IMR-90 (cell line): ENCODE results near the gene RMC1. TPM values are rescaled to one million over a fixed set of nuclear protein-coding genes. Genes with fewer than 3 reads are reported as not detected.

Experiments
- ATAC-seq: fragments of 200-7000 bp; cut with Tn5 transposase; 2 replicates; pipeline ENCODE4 v1.9.1; 2020; ENCODE audit warnings: low read depth, mild to moderate bottlenecking, moderate library complexity
- BruUV-seq: library from RNA; stranded (reverse); fragments of 400-500 nt; replicated peaks from 2 replicates; lab custom pipeline; 2021; lab: Mats Ljungman, UMichigan
- CTCF ChIA-PET: fragments of 300-600 bp; formaldehyde crosslinking; extraction: SDS; loops from one replicate; lab custom pipeline; 2021; ENCODE audit warnings: antibody characterized with exemption; lab: Yijun Ruan, JAX
- POLR2A ChIA-PET: fragments of 300-600 bp; sonication (Branson Sonifier 250); formaldehyde crosslinking; loops from one replicate; lab custom pipeline; 2022; ENCODE audit warnings: antibody characterized with exemption; ENCODE audit not compliant: unreplicated experiment; lab: Charles Lee
- DNase-seq: peaks from one replicate; pipeline ENCODE4 v3.0.0; 2013
- H2AFZ ChIP-seq: replicated peaks from 2 replicates; pipeline ENCODE3; 2013; ENCODE audit warnings: low read length, mild to moderate bottlenecking; ENCODE audit not compliant: poor library complexity
- H2AK5ac ChIP-seq: 2 replicates; pipeline ENCODE4 v1.6.1; 2013; ENCODE audit warnings: low read depth, low read length, inconsistent platforms
- H2AK9ac ChIP-seq: replicated peaks from 2 replicates; pipeline ENCODE3; 2013; ENCODE audit warnings: mild to moderate bottlenecking, low read depth, low read length, moderate library complexity; ENCODE audit not compliant: poor library complexity
- H2BK120ac ChIP-seq: 2 replicates; pipeline ENCODE4 v1.6.1; 2013; ENCODE audit warnings: low read depth, low read length, inconsistent platforms
- H2BK15ac ChIP-seq: 3 replicates; pipeline ENCODE4 v1.6.1; 2013; ENCODE audit warnings: low read depth, low read length, inconsistent platforms
- H2BK20ac ChIP-seq: 2 replicates; pipeline ENCODE4 v1.6.1; 2013; ENCODE audit warnings: low read depth, mild to moderate bottlenecking, inconsistent platforms, low read length, moderate library complexity
- H2BK5ac ChIP-seq: 2 replicates; pipeline ENCODE4 v1.6.1; 2013; ENCODE audit warnings: mild to moderate bottlenecking, low read depth, low read length, inconsistent platforms; ENCODE audit not compliant: poor library complexity, severe bottlenecking
- H3K14ac ChIP-seq: replicated peaks from 2 replicates; pipeline ENCODE4 v1.6.1; 2013; ENCODE audit warnings: low read depth, low read length, inconsistent platforms
- H3K18ac ChIP-seq: 2 replicates; pipeline ENCODE4 v1.6.1; 2013; ENCODE audit warnings: low read depth, low read length, control low read depth
- H3K23ac ChIP-seq: 2 replicates; pipeline ENCODE4 v1.6.1; 2013; ENCODE audit warnings: low read depth, low read length, inconsistent platforms
- H3K27ac ChIP-seq: 2 replicates; pipeline ENCODE4 v1.5.1; 2013; ENCODE audit warnings: mild to moderate bottlenecking, control low read depth, low read length; ENCODE audit not compliant: insufficient read depth
- H3K27me3 ChIP-seq: 2 replicates; pipeline ENCODE4 v1.6.1; 2013; ENCODE audit warnings: low read length; ENCODE audit not compliant: control insufficient read depth, insufficient read depth
- H3K36me3 ChIP-seq: 2 replicates; pipeline ENCODE4 v1.6.1; 2013; ENCODE audit warnings: low read length, mixed read lengths; ENCODE audit not compliant: control insufficient read depth, insufficient read depth
- H3K4ac ChIP-seq: 2 replicates; pipeline ENCODE4 v1.6.1; 2013; ENCODE audit warnings: low read depth, low read length, inconsistent platforms
- H3K4me1 ChIP-seq: 2 replicates; pipeline ENCODE4 v1.6.1; 2013; ENCODE audit warnings: low read length, mixed read lengths; ENCODE audit not compliant: control insufficient read depth, insufficient read depth
- H3K4me2 ChIP-seq: 2 replicates; pipeline ENCODE4 v1.6.1; 2013; ENCODE audit warnings: low read depth, mild to moderate bottlenecking, control low read depth, low read length, moderate library complexity
- H3K4me3 ChIP-seq: 2 replicates; pipeline ENCODE4 v1.5.1; 2013; ENCODE audit warnings: low read depth, mild to moderate bottlenecking, control low read depth, low read length, moderate library complexity; ENCODE audit not compliant: insufficient read depth
- H3K56ac ChIP-seq: 2 replicates; pipeline ENCODE4 v1.6.1; 2013; ENCODE audit warnings: low read length, inconsistent platforms; ENCODE audit not compliant: insufficient read depth; ENCODE audit errors: extremely low read depth
- H3K79me1 ChIP-seq, 2 experiments: 2 replicates each; pipeline ENCODE4 v1.6.1; 2013; ENCODE audit warnings: low read length in 2 of 2, inconsistent platforms in 1 of 2, low read depth in 1 of 2
- H3K9ac ChIP-seq: 2 replicates; pipeline ENCODE4 v1.6.1; 2013; ENCODE audit warnings: low read depth, low read length, control low read depth
- H3K9me1 ChIP-seq: 2 replicates; pipeline ENCODE4 v1.6.1; 2013; ENCODE audit warnings: low read length, inconsistent platforms; ENCODE audit not compliant: insufficient read depth
- H3K9me3 ChIP-seq: 2 replicates; pipeline ENCODE4 v1.6.1; 2013; ENCODE audit warnings: low read length; ENCODE audit not compliant: control insufficient read depth, insufficient read depth
- H4K20me1 ChIP-seq: 2 replicates; pipeline ENCODE4 v1.6.1; 2013; ENCODE audit warnings: low read length, inconsistent platforms; ENCODE audit not compliant: insufficient read depth
- H4K5ac ChIP-seq: 2 replicates; pipeline ENCODE4 v1.6.1; 2013; ENCODE audit warnings: mild to moderate bottlenecking, low read depth, low read length, control low read depth
- H4K8ac ChIP-seq, 2 experiments: 2 replicates each; pipeline ENCODE4 v1.6.1; 2013; ENCODE audit warnings: low read depth in 2 of 2, low read length in 2 of 2, control low read depth in 1 of 2, inconsistent platforms in 1 of 2
- H4K91ac ChIP-seq: 2 replicates; pipeline ENCODE4 v1.6.1; 2013; ENCODE audit warnings: low read depth, low read length, inconsistent platforms; ENCODE audit not compliant: insufficient read depth
- BHLHE40 ChIP-seq: fragments of 150-350 bp; IDR thresholded peaks from 2 replicates; pipeline ENCODE4 v1.6.1; 2016; ENCODE audit warnings: mild to moderate bottlenecking, low read depth, low read length
- CEBPB ChIP-seq: IDR thresholded peaks from 2 replicates; pipeline ENCODE4 v1.6.1; 2012; ENCODE audit warnings: low read depth, low read length, improper control_type of control experiment
- CHD1 ChIP-seq: IDR thresholded peaks from 2 replicates; pipeline ENCODE4 v1.6.1; 2012; ENCODE audit warnings: low read depth, low read length, improper control_type of control experiment
- FOS ChIP-seq: fragments of 150-350 bp; IDR thresholded peaks from 2 replicates; pipeline ENCODE4 v1.6.1; 2016; ENCODE audit warnings: low read depth, low read length
- MAFK ChIP-seq: IDR thresholded peaks from 2 replicates; pipeline ENCODE4 v1.6.1; 2012; ENCODE audit warnings: low read depth, low read length, improper control_type of control experiment
- MAZ ChIP-seq: IDR thresholded peaks from 2 replicates; pipeline ENCODE4 v1.6.1; 2012; ENCODE audit warnings: low read depth, mild to moderate bottlenecking, low read length, improper control_type of control experiment, moderate library complexity, borderline replicate concordance
- MXI1 ChIP-seq: IDR thresholded peaks from 2 replicates; pipeline ENCODE4 v1.6.1; 2012; ENCODE audit warnings: low read depth, mild to moderate bottlenecking, low read length, moderate library complexity, borderline replicate concordance
- NFE2L2 ChIP-seq: fragments of 150-350 bp; IDR thresholded peaks from 2 replicates; pipeline ENCODE4 v1.6.1; 2016; ENCODE audit warnings: low read depth, mild to moderate bottlenecking, low read length
- POLR2A ChIP-seq: IDR thresholded peaks from 2 replicates; pipeline ENCODE4 v1.6.1; 2012; ENCODE audit warnings: mild to moderate bottlenecking, low read depth, low read length
- RAD21 ChIP-seq: IDR thresholded peaks from 2 replicates; pipeline ENCODE4 v1.6.1; 2012; ENCODE audit warnings: low read length, improper control_type of control experiment
- RCOR1 ChIP-seq: IDR thresholded peaks from 2 replicates; pipeline ENCODE4 v1.6.1; 2012; ENCODE audit warnings: mild to moderate bottlenecking, low read length, improper control_type of control experiment; ENCODE audit not compliant: insufficient replicate concordance
- RFX5 ChIP-seq: IDR thresholded peaks from 2 replicates; pipeline ENCODE4 v1.8.0; 2012; ENCODE audit warnings: low read depth, mild to moderate bottlenecking, low read length, moderate library complexity
- SMC3 ChIP-seq: fragments of 150-350 bp; IDR thresholded peaks from 2 replicates; pipeline ENCODE4 v1.6.1; 2016; ENCODE audit warnings: low read depth, mild to moderate bottlenecking, antibody characterized with exemption, low read length, moderate library complexity
- WGBS, 2 experiments: methylation state at CpG; one replicate each; pipeline versions ENCODE4 v1.1.5 to v1.1.7; 2013; ENCODE audit warnings: missing lambda C conversion rate in 2 of 2; ENCODE audit not compliant: insufficient read length in 1 of 2; ENCODE audit errors: extremely low coverage in 2 of 2; 5-methylcytosine and 5-hydroxymethylcytosine counted together
- dilution Hi-C: fragments of 300-500 bp; cut with HindIII; formaldehyde crosslinking; loops from one replicate; pipeline ENCODE4 v1.14.3; 2018; ENCODE audit warnings: low sequenced_read_pairs; ENCODE audit not compliant: unreplicated experiment
- in situ Hi-C: fragments of 300-500 bp; cut with MboI; formaldehyde crosslinking; loops from 3 replicates; pipeline ENCODE4 v1.14.3; 2019; ENCODE audit warnings: low sequenced_read_pairs, inconsistent platforms, mixed read lengths
- intact Hi-C: fragments of 100-400 bp; cut with micrococcal nuclease; formaldehyde crosslinking; loops from 2 replicates; pipeline ENCODE4 v1.10.0; 2022
- polyA plus RNA-seq, 3 experiments: library from polyadenylated mRNA; depleted of rRNA; stranded (reverse); fragments of >200 nt; gene quantifications; 2 replicates each; pipeline ENCODE4 v1.2.3, GENCODE V29; 2012; ENCODE audit warnings: low replicate concordance in 1 of 3
- total RNA-seq: library from RNA; depleted of rRNA; stranded (reverse); fragments of >200 nt; gene quantifications from 2 replicates; pipeline ENCODE4 v1.2.3, GENCODE V29; 2012
- TF ChIP-seq, protein P1 (sequence below): conservative IDR thresholded peaks from 2 replicates; pipeline ENCODE4 v1.5.1; 2012; ENCODE audit warnings: mild to moderate bottlenecking, low read depth, low read length, improper control_type of control experiment
- TF ChIP-seq, protein P2 (sequence below): fragments of 150-350 bp; IDR thresholded peaks from 2 replicates; pipeline ENCODE4 v1.6.1; 2017; ENCODE audit warnings: mild to moderate bottlenecking, antibody characterized with exemption, low read length, low read depth

RMC1 gene
- total and polyA plus RNA-seq, 2 of the 4 experiments (the other 2 are of a cell fraction), result 14.2 to 18.0 TPM

DNA sequence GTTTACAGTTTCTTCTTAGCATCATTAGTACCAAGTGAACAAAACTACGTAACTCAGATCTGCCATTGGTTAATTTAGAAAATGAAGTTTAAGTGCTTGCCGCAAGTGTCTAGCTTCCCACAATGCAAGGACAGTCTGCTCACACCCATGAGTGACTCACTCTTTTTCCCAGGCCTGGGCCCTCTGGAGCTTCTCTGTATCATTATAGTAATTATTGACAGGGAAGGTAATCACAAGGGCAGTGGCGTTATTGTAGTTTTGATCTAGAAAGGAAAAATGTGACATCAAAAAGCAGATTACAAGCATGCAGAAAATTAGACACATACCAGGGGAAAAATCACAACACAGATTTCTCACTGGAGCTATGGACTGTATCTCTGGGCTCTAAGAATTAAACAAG is 44.5 kb downstream of the RMC1 start:
- Histone ChIP-seq H2BK20ac (no peak overlapping the region), H2BK15ac (no peak overlapping the region), H3K27ac (no peak overlapping the region), H2AK9ac (no peak overlapping the region), H2AFZ (no peak overlapping the region), H3K14ac (no peak overlapping the region), H4K20me1 (no peaks in the 10 kb centered on the region), H2BK5ac (no peak overlapping the region), H3K4me3 (no peak overlapping the region), H3K36me3 (peaks cover 41% of the 10 kb centered on the region), H4K91ac (no peak overlapping the region), H3K18ac (no peak overlapping the region), H3K4ac (no peak overlapping the region), H3K9me3 (no peaks in the 10 kb centered on the region), H4K5ac (no peak overlapping the region), H3K4me2 (no peak overlapping the region), H2BK120ac (no peak overlapping the region), H2AK5ac (no peak overlapping the region), H3K9ac (no peak overlapping the region), H3K23ac (no peak overlapping the region), H4K8ac (no peak overlapping the region), H3K4me1 (no peaks in the 10 kb centered on the region), H3K56ac (no peak overlapping the region), H3K9me1 (peaks cover 7% of the 10 kb centered on the region; the same call in 1 of the 2 replicates), H3K27me3 (no peaks in the 10 kb centered on the region), H3K79me1 (peaks cover 0 to 3% of the 10 kb centered on the region in 2 experiments; a peak in 1 of 4 replicates)
- in situ Hi-C loops (no loop called here), dilution Hi-C loops (no loop called here), intact Hi-C loops (no loop called here)
- no peak for ATAC-seq
- no peak for TF ChIP-seq BHLHE40
- no peak for TF ChIP-seq FOS
- TF ChIP-seq MXI1, result no peak
- TF ChIP-seq, protein P1, sequence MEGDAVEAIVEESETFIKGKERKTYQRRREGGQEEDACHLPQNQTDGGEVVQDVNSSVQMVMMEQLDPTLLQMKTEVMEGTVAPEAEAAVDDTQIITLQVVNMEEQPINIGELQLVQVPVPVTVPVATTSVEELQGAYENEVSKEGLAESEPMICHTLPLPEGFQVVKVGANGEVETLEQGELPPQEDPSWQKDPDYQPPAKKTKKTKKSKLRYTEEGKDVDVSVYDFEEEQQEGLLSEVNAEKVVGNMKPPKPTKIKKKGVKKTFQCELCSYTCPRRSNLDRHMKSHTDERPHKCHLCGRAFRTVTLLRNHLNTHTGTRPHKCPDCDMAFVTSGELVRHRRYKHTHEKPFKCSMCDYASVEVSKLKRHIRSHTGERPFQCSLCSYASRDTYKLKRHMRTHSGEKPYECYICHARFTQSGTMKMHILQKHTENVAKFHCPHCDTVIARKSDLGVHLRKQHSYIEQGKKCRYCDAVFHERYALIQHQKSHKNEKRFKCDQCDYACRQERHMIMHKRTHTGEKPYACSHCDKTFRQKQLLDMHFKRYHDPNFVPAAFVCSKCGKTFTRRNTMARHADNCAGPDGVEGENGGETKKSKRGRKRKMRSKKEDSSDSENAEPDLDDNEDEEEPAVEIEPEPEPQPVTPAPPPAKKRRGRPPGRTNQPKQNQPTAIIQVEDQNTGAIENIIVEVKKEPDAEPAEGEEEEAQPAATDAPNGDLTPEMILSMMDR, result no peak
- TF ChIP-seq MAFK, result no peak
- TF ChIP-seq RCOR1, result no peak
- no peak for TF ChIP-seq CHD1
- TF ChIP-seq POLR2A, result no peak
- no peak for TF ChIP-seq RFX5
- no peak for TF ChIP-seq MAZ
- TF ChIP-seq NFE2L2, result no peak
- TF ChIP-seq, protein P2, sequence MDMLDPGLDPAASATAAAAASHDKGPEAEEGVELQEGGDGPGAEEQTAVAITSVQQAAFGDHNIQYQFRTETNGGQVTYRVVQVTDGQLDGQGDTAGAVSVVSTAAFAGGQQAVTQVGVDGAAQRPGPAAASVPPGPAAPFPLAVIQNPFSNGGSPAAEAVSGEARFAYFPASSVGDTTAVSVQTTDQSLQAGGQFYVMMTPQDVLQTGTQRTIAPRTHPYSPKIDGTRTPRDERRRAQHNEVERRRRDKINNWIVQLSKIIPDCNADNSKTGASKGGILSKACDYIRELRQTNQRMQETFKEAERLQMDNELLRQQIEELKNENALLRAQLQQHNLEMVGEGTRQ, result no peak
- no peak for TF ChIP-seq RAD21
- TF ChIP-seq SMC3, result no peak
- TF ChIP-seq CEBPB, result no peak
- no TSS peak for BruUV-seq
- ChIA-PET POLR2A (no interaction called here), CTCF (no interaction called here)
- DNase-seq, result no peak
- WGBS, 2 experiments, result no CpG with 5 or more reads among the region's 3 CpGs
